A549 (cell line): Measurements from ENCODE around the gene CPO. TPM values are rescaled to one million over a fixed set of nuclear protein-coding genes. Genes with fewer than 3 reads are reported as not detected.

Experiments used
- ATAC-seq, 2 experiments: fragments of 200-7000 bp in 1 of 2; fragments of >200 bp in 1 of 2; cut with Nextera tagmentation in 1 of 2; cut with Tn5 transposase in 1 of 2; 3 replicates each; pipeline versions ENCODE4 v1.8.0 to v1.9.1; 2018 to 2020; ENCODE audit warnings: mild to moderate bottlenecking in 1 of 2, moderate library complexity in 1 of 2
- CTCF ChIA-PET: fragments of 300-600 bp; sonication (Branson Sonifier 250); formaldehyde crosslinking; extraction: SDS; loops from one replicate; lab custom pipeline; 2021; ENCODE audit warnings: antibody characterized with exemption, inconsistent platforms; lab: Yijun Ruan, JAX
- POLR2A ChIA-PET: fragments of 350-600 bp; formaldehyde crosslinking; extraction: SDS; loops from one replicate; lab custom pipeline; 2021; ENCODE audit warnings: antibody characterized with exemption, inconsistent platforms; lab: Yijun Ruan, JAX
- DNase-seq, 2 experiments: peaks; one replicate each; pipeline versions ENCODE4 v3.0.0 to v3.0.0-alpha.2; 2011 to 2016; ENCODE audit warnings: low read depth in 1 of 2, low spot score in 1 of 2
- FAIRE-seq: peaks from 2 replicates; lab custom pipeline; 2011; peaks lifted over from hg19 to GRCh38; lab: Jason Lieb, UNC
- H3K27ac ChIP-seq, 2 experiments: fragments of >200 bp; sonication (Bioruptor Twin); formaldehyde crosslinking; 3 replicates each; pipeline ENCODE4 v1.5.1; 2016 to 2017
- H3K4me1 ChIP-seq: fragments of >200 bp; sonication (Bioruptor Twin); formaldehyde crosslinking; 3 replicates; pipeline ENCODE4 v1.6.1; 2016
- H3K4me2 ChIP-seq: fragments of >200 bp; sonication (Bioruptor Twin); formaldehyde crosslinking; 3 replicates; pipeline ENCODE4 v1.6.1; 2016
- H3K4me3 ChIP-seq: fragments of >200 bp; sonication (Bioruptor Twin); formaldehyde crosslinking; 3 replicates; pipeline ENCODE4 v1.5.1; 2016
- H3K9me3 ChIP-seq: fragments of >200 bp; sonication (Bioruptor Twin); formaldehyde crosslinking; 3 replicates; pipeline ENCODE4 v1.6.1; 2016
- BHLHE40 ChIP-seq: IDR thresholded peaks from 2 replicates; pipeline ENCODE4 v1.6.1; 2012; ENCODE audit warnings: low read depth, low read length, inconsistent platforms
- CBX2 ChIP-seq: fragments of 200-600 bp; sonication (generic); IDR thresholded peaks from 2 replicates; pipeline ENCODE4 v1.6.1; 2016; ENCODE audit warnings: low read depth, mild to moderate bottlenecking, borderline replicate concordance
- CHD2 ChIP-seq: fragments of 150-350 bp; IDR thresholded peaks from 2 replicates; pipeline ENCODE4 v1.6.1; 2014; ENCODE audit warnings: low read length; ENCODE audit not compliant: partially characterized antibody
- CHD4 ChIP-seq: fragments of 200-600 bp; sonication (generic); IDR thresholded peaks from 2 replicates; pipeline ENCODE4 v1.6.1; 2016; ENCODE audit warnings: antibody characterized with exemption, mild to moderate bottlenecking, borderline replicate concordance
- EHF ChIP-seq: fragments of 250-450 bp; sonication (Bioruptor Pico); IDR thresholded peaks from 2 replicates; pipeline ENCODE4 v1.5.0; 2020; ENCODE audit warnings: mild to moderate bottlenecking
- EP300 ChIP-seq, 2 experiments: fragments of >200 bp; sonication (Bioruptor Twin); formaldehyde crosslinking; IDR thresholded peaks; 2 replicates in 1 of 2; 3 replicates in 1 of 2; pipeline ENCODE4 v1.6.1; 2016 to 2017
- ESRRA ChIP-seq: fragments of 150-350 bp; IDR thresholded peaks from 2 replicates; pipeline ENCODE4 v1.6.1; 2014; ENCODE audit warnings: mild to moderate bottlenecking, low read length, borderline replicate concordance
- GATA3 ChIP-seq: IDR thresholded peaks from 2 replicates; pipeline ENCODE4 v1.6.1; 2012; ENCODE audit warnings: borderline replicate concordance
- HEYL ChIP-seq: fragments of 250-450 bp; sonication (Bioruptor Pico); IDR thresholded peaks from 2 replicates; pipeline ENCODE4 v1.8.0; 2021; ENCODE audit warnings: mild to moderate bottlenecking, moderate library complexity
- KDM1A ChIP-seq: fragments of 200-600 bp; sonication (generic); IDR thresholded peaks from 2 replicates; pipeline ENCODE4 v1.6.1; 2016; ENCODE audit warnings: low read depth, mild to moderate bottlenecking
- MAZ ChIP-seq: fragments of 150-350 bp; IDR thresholded peaks from 2 replicates; pipeline ENCODE4 v1.6.1; 2014; ENCODE audit warnings: antibody characterized with exemption, low read depth, low read length, borderline replicate concordance
- MYC ChIP-seq: IDR thresholded peaks from 2 replicates; pipeline ENCODE4 v1.6.1; 2012; ENCODE audit warnings: mild to moderate bottlenecking, inconsistent platforms, low read length, improper control_type of control experiment, borderline replicate concordance
- NPAS2 ChIP-seq: fragments of 250-450 bp; sonication (Bioruptor Pico); IDR thresholded peaks from 2 replicates; pipeline ENCODE4 v1.8.0; 2022; ENCODE audit warnings: mild to moderate bottlenecking, moderate library complexity, borderline replicate concordance
- POLR2A ChIP-seq: IDR thresholded peaks from 2 replicates; pipeline ENCODE4 v1.6.1; 2012; ENCODE audit warnings: mild to moderate bottlenecking, low read length
- RARB ChIP-seq: fragments of 250-450 bp; sonication (Bioruptor Pico); IDR thresholded peaks from 2 replicates; pipeline ENCODE4 v1.8.0; 2021; ENCODE audit warnings: mild to moderate bottlenecking, moderate library complexity
- REST ChIP-seq: fragments of 200-600 bp; sonication (generic); IDR thresholded peaks from 2 replicates; pipeline ENCODE4 v1.6.1; 2016; ENCODE audit warnings: antibody characterized with exemption, mild to moderate bottlenecking, moderate library complexity
- RFX5 ChIP-seq: fragments of 450-650 bp; IDR thresholded peaks from 2 replicates; pipeline ENCODE4 v1.7.1; 2014; ENCODE audit warnings: antibody characterized with exemption, mild to moderate bottlenecking, moderate library complexity
- SMC3 ChIP-seq: fragments of >200 bp; sonication (Bioruptor Twin); formaldehyde crosslinking; IDR thresholded peaks from 3 replicates; pipeline ENCODE4 v1.6.1; 2018; ENCODE audit warnings: inconsistent platforms
- TFCP2L1 ChIP-seq: fragments of 250-450 bp; sonication (Bioruptor Pico); IDR thresholded peaks from 2 replicates; pipeline ENCODE4 v1.5.0; 2021; ENCODE audit warnings: mild to moderate bottlenecking
- TP53 ChIP-seq: fragments of 250-450 bp; sonication (Bioruptor Pico); IDR thresholded peaks from 2 replicates; pipeline ENCODE4 v1.5.0; 2021; ENCODE audit warnings: mild to moderate bottlenecking, moderate library complexity
- ZNF302 ChIP-seq: fragments of 250-450 bp; sonication (Bioruptor Pico); IDR thresholded peaks from 2 replicates; pipeline ENCODE4 v1.9.0; 2021; ENCODE audit warnings: inconsistent platforms, mild to moderate bottlenecking, moderate library complexity
- WGBS: methylation state at CpG from one replicate; pipeline ENCODE4 v1.1.6; 2017; ENCODE audit errors: missing lambda C conversion rate; 5-methylcytosine and 5-hydroxymethylcytosine counted together
- polyA plus RNA-seq, 4 experiments: library from polyadenylated mRNA; depleted of rRNA in 3 of 4; stranded (reverse); fragments of >200 nt; fragmentation: RNase III in 1 of 4; extraction: RNeasy Plus Mini Kit Qiagen cat#74134 plus additional on column Dnase treatment in 1 of 4; gene quantifications; 2 replicates in 3 of 4; 3 replicates in 1 of 4; pipeline ENCODE4 v1.2.3, GENCODE V29; 2011 to 2017
- TF ChIP-seq, protein P1 (sequence below): fragments of >200 bp; sonication (Bioruptor Twin); formaldehyde crosslinking; IDR thresholded peaks from 3 replicates; pipeline ENCODE4 v1.6.1; 2016
- TF ChIP-seq, protein P2 (sequence below): fragments of 450-650 bp; IDR thresholded peaks from 2 replicates; pipeline ENCODE4 v1.6.1; 2014; ENCODE audit warnings: antibody characterized with exemption
- TF ChIP-seq, protein P3 (sequence below): fragments of 150-350 bp; IDR thresholded peaks from 2 replicates; pipeline ENCODE4 v1.6.1; 2014; ENCODE audit warnings: low read depth, mild to moderate bottlenecking, low read length

Gene CPO
- polyA plus RNA-seq, 2 of the 4 experiments (the other 2 are of a cell fraction): 0.09 to 0.18 TPM

- no peak for DNase-seq
- H3K4me3 ChIP-seq: no peak overlapping the region
- no peaks in the 10 kb centered on the region for H3K9me3 ChIP-seq
- 67% methylated on average over 5 of the region's 5 CpGs for WGBS
- ChIA-PET POLR2A (no interaction called here), CTCF (interaction anchor here (0.6 to 7.7 kb wide), 7 partner anchors 10 to 568 kb away, joined by 3 to 63 read pairs (median 3); no protein-coding TSS in a partner anchor)
- H3K4me1 ChIP-seq: peaks cover 15% of the 10 kb centered on the region; the same call in 2 of the 3 replicates
- FAIRE-seq: no peak
- ATAC-seq: no peak; a peak in 1 of 6 replicates
- TF ChIP-seq ESRRA (no peak), GATA3 (no peak), EP300 (IDR thresholded peaks at IDR 0.05) (no peak), NPAS2 (no peak), KDM1A (no peak), RARB (CRISPR knock-in tag) (no peak), BHLHE40 (no peak), CHD2 (no peak), TP53 (CRISPR knock-in tag) (no peak), REST (no peak), MYC (no peak), HEYL (CRISPR knock-in tag) (no peak)
- TF ChIP-seq, protein P1, sequence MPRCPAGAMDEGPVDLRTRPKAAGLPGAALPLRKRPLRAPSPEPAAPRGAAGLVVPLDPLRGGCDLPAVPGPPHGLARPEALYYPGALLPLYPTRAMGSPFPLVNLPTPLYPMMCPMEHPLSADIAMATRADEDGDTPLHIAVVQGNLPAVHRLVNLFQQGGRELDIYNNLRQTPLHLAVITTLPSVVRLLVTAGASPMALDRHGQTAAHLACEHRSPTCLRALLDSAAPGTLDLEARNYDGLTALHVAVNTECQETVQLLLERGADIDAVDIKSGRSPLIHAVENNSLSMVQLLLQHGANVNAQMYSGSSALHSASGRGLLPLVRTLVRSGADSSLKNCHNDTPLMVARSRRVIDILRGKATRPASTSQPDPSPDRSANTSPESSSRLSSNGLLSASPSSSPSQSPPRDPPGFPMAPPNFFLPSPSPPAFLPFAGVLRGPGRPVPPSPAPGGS: no peak
- TF ChIP-seq, protein P2, sequence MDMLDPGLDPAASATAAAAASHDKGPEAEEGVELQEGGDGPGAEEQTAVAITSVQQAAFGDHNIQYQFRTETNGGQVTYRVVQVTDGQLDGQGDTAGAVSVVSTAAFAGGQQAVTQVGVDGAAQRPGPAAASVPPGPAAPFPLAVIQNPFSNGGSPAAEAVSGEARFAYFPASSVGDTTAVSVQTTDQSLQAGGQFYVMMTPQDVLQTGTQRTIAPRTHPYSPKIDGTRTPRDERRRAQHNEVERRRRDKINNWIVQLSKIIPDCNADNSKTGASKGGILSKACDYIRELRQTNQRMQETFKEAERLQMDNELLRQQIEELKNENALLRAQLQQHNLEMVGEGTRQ: no peak
- no peak overlapping the region for H3K27ac ChIP-seq
- no peak overlapping the region for H3K4me2 ChIP-seq
Observed at GRCh38 chr2:206983161-206983859, 44.0 kb downstream of the CPO start.

GRCh38 chr2:206984206-206984605 is 44.9 kb downstream of the CPO start:
- no peak for TF ChIP-seq ZNF302 (CRISPR knock-in tag)
- no peak for TF ChIP-seq RFX5
- TF ChIP-seq EHF (CRISPR knock-in tag): no peak
- no peak for TF ChIP-seq RARB (CRISPR knock-in tag)
- no peak for TF ChIP-seq REST
- no peak for TF ChIP-seq TFCP2L1 (CRISPR knock-in tag)
- TF ChIP-seq, protein P3, sequence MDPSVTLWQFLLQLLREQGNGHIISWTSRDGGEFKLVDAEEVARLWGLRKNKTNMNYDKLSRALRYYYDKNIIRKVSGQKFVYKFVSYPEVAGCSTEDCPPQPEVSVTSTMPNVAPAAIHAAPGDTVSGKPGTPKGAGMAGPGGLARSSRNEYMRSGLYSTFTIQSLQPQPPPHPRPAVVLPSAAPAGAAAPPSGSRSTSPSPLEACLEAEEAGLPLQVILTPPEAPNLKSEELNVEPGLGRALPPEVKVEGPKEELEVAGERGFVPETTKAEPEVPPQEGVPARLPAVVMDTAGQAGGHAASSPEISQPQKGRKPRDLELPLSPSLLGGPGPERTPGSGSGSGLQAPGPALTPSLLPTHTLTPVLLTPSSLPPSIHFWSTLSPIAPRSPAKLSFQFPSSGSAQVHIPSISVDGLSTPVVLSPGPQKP: no peak
- TF ChIP-seq CHD4: no peak
- TF ChIP-seq SMC3: no peak
- TF ChIP-seq, protein P1: no peak
- no peak for TF ChIP-seq MAZ
- TF ChIP-seq CBX2: no peak
- TF ChIP-seq POLR2A: no peak
- TF ChIP-seq MYC: no peak
- Histone ChIP-seq H3K27ac (no peak overlapping the region), H3K9me3 (no peaks in the 10 kb centered on the region), H3K4me3 (no peak overlapping the region), H3K4me2 (no peak overlapping the region), H3K4me1 (peaks cover 15% of the 10 kb centered on the region; the same call in 2 of the 3 replicates)
- CTCF ChIA-PET: interaction anchor here (1.4 to 7.7 kb wide), 2 partner anchors 172 to 489 kb away, joined by 3 to 63 read pairs; no protein-coding TSS in a partner anchor
- FAIRE-seq (no peak), DNase-seq (no peak), ATAC-seq (no peak)
- POLR2A ChIA-PET: no interaction called here
- WGBS: 72% methylated on average over 4 of the region's 4 CpGs
